Glomerular endothelial cell (primary cell): ENCODE data around the gene SWSAP1. TPM values are rescaled to one million over a fixed set of nuclear protein-coding genes. Genes with fewer than 3 reads are reported as not detected.
"Not testable (repeated sequence)": the region's sequence is repeated elsewhere in the genome, so short reads cannot be mapped to it uniquely, and the experiment has no call there.

Experiments used
- DNase-seq: peaks from one replicate; pipeline ENCODE4 v3.0.0-alpha.2; 2011; ENCODE audit warnings: low read depth, low spot score; ENCODE audit errors: extremely low read depth
- total RNA-seq: library from RNA; depleted of rRNA; stranded (reverse); fragments of >200 nt; gene quantifications from 2 replicates; pipeline ENCODE4 v1.2.3, GENCODE V29; 2015

SWSAP1 gene
- total RNA-seq, 1 donor from 2014 or later: 4.1 TPM

GRCh38 chr19:11377756-11378155, 3.3 kb downstream of the SWSAP1 start:
- DNase-seq: no peak

- no peak for DNase-seq
Observed at GRCh38 chr19:11378319-11379189, 4.1 kb downstream of the SWSAP1 start.

- DNase-seq: not testable (repeated sequence)
Observed at GRCh38 chr19:11379269-11379845, 4.9 kb downstream of the SWSAP1 start.

- no peak for DNase-seq
Observed at GRCh38 chr19:11379857-11380350, 5.4 kb downstream of the SWSAP1 start.

- no peak for DNase-seq
Observed at GRCh38 chr19:11380653-11381537, 6.4 kb downstream of the SWSAP1 start.

- DNase-seq: no peak
Observed at GRCh38 chr19:11382898-11383705, 8.6 kb downstream of the SWSAP1 start.

GRCh38 chr19:11383706-11384048, 9.2 kb downstream of the SWSAP1 start:
- no peak for DNase-seq

- DNase-seq: no peak
Observed at GRCh38 chr19:11384778-11385129, 10.3 kb downstream of the SWSAP1 start.

GRCh38 chr19:11387162-11388034, 12.9 kb downstream of the SWSAP1 start:
- no peak for DNase-seq

GRCh38 chr19:11390359-11390758, 15.9 kb downstream of the SWSAP1 start:
- DNase-seq: no peak

GRCh38 chr19:11390933-11391680, 16.6 kb downstream of the SWSAP1 start:
- no peak for DNase-seq

GRCh38 chr19:11397089-11397610, 22.7 kb downstream of the SWSAP1 start:
- no peak for DNase-seq

- no peak for DNase-seq
Observed at GRCh38 chr19:11399667-11400066, 25.2 kb downstream of the SWSAP1 start.

GRCh38 chr19:11400798-11401197, 26.3 kb downstream of the SWSAP1 start:
- DNase-seq: no peak

- DNase-seq: no peak
Observed at GRCh38 chr19:11401808-11402543, 27.5 kb downstream of the SWSAP1 start.

GRCh38 chr19:11404588-11405222, 30.2 kb downstream of the SWSAP1 start:
- DNase-seq: no peak

- DNase-seq: no peak
Observed at GRCh38 chr19:11405846-11406643, 31.6 kb downstream of the SWSAP1 start.
